HG03575 (cell line): Measurements from ENCODE around the gene MSANTD7.
"Not testable (repeated sequence)": the region's sequence is repeated elsewhere in the genome, so short reads cannot be mapped to it uniquely, and the experiment has no call there.

Experiments
- ATAC-seq: cut with Tn5 transposase; IDR thresholded peaks from one replicate; pipeline ENCODE4 v1.9.1; 2021; ENCODE audit not compliant: unreplicated experiment, insufficient number of reproducible peaks, low FRiP score; ENCODE audit errors: extremely low read depth

MSANTD7 gene, protein sequence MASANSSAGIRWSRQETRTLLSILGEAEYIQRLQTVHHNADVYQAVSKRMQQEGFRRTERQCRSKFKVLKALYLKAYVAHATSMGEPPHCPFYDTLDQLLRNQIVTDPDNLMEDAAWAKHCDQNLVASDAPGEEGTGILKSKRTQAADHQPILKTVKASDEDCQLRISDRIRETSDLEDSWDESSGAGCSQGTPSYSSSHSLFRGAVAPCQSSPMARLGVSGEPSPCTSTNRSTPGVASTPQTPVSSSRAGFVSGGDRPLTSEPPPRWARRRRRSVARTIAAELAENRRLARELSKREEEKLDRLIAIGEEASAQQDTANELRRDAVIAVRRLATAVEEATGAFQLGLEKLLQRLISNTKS

DNA sequence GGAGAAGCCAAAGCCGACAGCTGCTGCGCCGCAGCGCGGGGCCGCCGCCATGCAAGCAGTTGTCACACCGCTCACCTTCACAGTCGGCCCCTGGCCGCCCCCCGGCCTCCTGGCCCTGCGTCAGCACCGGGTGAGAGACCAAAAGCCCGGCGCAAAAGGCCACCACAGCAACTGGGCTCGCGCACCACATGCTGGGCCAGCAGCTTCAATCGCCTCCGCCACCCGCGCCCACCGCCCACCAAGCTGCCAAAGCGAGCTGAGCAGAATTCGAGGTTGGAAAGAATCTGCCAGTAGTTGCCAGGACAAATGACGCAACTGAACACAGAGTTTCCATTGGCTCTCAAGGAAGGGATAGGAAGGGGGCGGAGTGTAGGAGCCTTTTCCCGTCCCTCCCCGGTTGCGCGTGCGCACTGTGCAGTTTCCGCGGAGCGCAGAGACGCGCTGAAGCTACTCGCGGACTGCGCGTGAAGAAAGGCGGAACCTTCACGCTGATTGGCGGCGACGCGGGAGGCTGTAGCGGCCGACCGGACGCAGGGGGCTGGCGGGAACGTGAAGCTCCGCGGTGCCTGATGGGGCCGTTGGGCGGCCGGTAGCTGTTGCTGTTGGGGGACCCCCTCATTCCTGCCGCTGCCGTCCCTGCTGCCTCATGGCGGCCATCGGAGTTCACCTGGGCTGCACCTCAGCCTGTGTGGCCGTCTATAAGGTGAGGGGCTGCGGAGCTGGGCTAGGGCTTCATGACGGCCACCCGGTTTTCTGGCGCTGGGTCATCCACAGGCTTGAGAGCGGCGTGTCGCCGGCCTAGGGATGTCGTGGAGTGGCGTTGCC lies at the start of gene MSANTD7, which contains the start of the genes CDNF and HSPA14:
Gene MSANTD7 (plus strand): TSS at position 550 of the 825 bp plus-strand sequence. CDS start 3,979 bp downstream, outside the sequence.
Gene CDNF (minus strand): TSS at position 281 of the 825 bp plus-strand sequence. CDS start 91 bp downstream, at position 190.
Gene HSPA14 (plus strand): TSS at position 550 of the 825 bp plus-strand sequence. CDS start 97 bp downstream, at position 647.
- ATAC-seq = peak; percentile 81

DNA sequence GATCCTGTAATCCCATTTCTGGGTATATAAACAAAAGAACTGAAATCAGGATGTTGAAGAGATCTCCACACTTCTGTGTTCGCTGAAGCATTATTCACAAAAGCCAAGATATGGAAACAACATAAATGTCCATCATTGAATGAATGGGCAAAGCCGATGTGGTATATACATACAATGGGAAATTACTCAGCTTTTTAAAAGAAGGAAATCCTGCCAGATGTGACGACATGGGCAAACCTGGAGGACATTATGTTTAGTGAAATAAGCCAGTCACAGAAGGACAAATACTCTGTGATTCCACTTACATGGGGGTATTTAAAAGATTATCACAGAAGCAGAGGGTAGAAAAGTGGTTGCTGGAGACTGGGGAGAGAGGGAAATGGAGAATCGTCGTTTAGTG lies 39.5 kb upstream of the MSANTD7 start:
- no peak for ATAC-seq

DNA sequence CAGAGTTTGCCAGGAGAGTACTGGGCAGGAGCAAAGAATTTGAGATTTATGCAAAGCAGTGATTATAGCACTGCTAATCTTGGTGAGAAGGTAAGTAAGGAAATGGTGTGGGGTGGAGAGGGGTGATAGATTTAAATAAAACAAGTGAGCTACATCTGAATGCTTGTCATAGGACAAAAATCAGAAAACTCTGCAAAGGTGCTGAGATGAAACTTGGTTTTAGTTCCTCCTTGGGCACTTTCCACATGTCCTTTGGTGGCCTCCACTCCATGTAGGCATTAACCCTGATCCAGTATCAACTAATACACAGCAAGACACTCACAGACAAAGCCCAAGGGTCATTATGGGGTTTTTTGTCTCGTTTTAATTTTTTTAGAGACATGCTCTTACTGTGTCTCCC lies 37.7 kb upstream of the MSANTD7 start:
- no peak for ATAC-seq

DNA sequence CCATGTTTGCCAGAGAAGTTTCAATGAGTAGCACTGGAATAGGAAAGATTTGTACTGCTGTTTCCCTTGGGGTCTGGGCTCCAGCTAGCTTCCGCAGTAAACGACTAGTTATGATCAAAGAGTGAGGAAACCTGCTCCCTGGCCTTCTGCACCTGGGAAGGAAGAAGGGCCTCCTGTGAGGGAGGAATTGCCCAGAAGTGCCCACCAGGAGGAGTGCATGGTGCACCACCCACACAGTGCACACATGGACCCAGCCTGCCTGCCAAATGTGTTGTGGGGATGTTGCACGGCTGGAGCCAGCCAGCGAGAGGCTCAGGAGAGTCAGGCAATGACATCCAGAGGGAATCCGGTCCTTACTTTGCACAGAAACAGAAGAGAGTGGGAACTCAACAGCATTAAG lies 36.4 kb upstream of the MSANTD7 start:
- no peak for ATAC-seq

DNA sequence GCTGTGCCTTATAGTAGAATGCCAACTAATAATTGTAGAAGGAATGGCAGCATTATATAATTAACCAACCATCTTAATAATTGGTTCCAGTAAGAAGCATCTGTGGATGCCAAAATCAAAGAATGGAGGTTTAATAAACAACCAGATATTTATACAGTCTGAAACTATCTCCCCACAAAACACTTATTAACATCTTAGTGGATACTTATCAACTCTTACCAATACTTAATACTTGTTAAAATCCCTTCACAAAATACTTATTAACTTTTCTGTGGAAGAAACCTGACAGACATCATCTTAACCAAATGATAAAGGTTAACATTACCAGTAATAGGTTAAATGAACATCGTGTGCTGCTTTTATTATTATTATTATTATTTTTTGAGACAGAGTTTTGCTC lies 34.3 kb upstream of the MSANTD7 start:
- no peak for ATAC-seq

DNA sequence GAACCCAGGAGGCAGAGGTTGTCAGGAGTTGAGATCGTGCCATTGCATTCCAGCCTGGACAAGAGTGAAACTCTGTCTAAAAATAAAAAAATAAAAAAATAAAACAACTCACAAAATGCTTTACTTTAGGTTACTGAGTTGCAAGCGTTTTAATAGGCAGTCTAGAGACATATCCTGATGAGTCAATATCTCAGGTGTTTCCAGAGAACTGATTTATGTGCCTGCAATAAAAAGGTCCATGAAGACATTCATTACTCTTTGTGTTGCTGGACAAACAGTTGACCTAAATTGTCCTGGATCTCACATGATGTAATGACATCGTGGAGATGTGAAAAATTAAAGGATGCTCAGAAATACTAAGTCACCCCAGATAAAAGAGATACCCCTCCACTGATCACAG lies 31.8 kb upstream of the MSANTD7 start:
- ATAC-seq = no peak

DNA sequence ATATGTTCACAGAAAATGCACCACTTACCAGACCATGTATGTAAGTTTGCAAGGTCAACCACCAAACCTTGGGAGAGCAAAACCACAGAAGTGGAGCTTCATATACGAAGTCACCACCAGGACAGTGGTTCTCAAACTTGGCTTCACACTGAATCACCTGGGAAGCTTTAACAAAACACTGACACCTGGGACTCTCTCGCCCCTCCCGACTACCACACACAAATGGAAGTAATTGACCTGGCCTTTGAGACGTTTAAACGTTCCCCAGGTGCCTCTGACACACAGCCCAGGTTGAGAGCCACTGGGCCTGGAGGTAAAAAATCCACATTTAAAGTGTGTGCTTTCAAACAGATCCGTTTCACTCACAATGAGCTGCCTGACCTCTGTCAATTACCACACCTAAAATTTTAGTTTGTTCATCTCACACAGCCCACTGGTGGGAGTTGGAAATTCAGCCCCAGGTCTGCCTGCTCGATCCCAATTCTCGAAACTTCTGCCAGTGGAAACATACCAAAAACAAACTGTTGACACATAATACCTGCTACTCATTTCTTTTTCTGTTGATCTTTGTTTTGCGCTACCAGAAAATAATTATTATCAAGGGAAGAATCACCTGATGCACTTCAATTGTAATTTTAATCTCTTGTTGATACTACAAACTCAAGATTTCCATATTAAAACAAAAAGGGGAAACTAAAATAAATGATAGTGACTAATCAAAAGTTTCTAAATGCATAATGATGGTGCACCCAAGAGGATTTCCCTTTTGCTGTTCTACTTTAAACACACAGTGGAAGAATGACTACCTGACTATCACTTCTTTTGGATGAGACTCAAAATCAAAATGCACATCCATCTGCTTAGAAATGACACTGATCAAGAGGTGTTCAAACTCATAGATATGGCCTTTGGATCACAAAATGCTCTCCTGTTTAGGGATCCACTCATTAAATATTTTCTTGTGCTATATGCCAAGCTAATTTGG lies 26.8 kb upstream of the MSANTD7 start:
- ATAC-seq = no peak

DNA sequence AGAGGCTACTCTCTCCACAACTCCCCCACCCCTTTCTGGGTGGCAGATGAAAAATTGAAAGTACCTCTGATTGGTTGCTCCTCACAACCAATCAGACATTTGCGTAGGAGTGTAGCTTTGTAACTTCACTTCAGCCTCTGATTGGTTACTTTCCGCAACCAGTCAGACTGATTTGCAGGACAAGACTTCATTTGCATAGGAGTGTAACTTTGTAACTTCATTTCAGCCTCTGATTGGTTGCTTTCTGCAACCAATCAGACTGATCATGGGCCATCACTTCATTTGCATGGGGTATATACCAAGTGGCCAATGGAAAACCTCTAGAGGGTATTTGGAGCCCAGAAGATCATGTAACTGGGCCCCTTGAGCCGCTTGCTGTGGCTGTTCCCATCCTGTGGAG lies 25.8 kb upstream of the MSANTD7 start:
- ATAC-seq = no peak

DNA sequence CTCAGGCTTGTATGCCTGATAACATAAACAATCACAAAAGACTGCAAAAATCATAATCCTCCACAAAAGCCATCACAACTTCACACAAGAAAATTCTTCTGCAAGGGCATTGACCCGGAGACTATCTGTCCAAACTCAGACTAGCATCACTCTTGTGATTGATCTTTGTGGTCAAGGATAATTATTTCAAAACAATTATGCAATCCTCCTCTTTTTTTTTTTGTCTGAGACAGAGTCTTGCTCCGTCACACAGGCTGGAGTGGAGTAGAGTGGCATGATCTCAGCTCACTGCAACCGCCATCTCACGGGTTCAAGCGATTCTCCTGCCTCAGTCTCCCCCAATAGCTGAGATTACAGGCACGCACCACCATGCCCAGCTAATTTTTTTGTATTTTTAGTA lies 22.4 kb upstream of the MSANTD7 start:
- no peak for ATAC-seq

DNA sequence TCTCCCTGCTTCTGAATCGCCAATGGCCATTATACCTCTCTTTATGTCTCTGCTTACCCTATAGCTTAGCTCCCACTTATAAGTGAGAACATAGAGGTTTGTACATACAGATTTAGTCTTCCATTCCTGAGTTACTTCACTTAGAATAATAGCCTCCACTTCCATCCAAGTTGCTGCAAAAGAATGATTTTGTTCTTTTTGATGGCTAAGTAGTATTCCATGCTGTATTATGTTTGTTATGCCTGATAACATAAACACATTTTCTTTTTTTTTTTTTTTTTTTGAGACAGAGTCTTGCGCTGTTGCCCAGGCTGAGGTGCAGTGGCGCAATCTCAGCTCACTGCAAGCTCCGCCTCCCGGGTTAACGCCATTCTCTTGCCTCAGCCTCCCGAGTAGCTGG lies 21.4 kb upstream of the MSANTD7 start:
- ATAC-seq = not testable (repeated sequence)

DNA sequence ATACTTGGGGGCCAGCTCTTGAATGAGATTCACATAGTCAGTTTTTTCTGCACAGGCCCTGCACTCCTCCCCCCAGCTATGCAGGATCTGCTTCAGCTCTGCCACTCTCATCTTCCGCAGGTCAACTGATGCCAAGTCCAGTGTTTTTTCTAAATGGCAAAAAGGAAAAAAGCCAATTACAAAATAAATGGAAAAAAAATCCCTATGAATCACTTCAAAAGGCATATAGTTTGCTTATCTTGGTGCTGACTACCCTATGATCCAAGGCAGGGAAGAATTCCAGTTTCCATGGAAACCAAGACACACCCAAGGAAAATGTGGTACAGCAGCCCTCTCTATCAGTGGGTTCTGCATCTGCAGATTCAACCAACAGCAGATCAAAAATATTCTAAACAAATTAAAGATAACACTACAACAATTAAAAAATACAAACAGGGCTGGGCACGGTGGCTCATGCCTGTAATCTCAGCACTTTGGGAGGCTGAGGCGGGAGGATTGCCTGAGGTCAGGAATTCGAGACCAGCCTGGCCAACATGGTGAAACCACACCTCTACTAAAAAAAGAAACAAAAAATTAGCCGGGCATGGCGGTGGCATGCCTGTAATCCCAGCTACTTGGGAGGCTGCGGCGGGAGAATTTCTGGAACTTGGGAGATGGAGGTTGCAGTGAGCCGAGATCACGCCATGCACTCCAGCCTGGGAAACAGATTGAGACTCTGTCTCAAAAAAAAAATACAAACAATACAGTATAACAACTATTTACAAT lies 17.9 kb upstream of the MSANTD7 start:
- no peak for ATAC-seq

DNA sequence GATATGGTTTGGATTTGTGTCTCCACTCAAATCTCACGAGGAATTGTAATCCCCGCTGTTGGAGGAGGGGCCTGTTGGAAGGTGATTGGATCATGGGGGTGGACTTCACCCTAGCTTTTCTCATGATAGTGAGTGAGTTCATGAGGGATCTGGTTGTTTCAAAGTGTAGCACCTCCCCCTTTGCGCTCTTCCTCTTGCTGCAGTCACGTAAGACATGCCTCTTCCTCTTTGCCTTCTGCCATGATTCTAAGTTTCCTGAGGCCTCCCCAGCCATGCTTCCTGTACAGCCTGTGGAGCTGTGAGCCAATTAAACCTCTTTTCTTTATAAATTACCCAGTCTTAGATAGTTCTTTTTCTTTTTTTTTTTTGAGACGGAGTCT lies 17.3 kb upstream of the MSANTD7 start:
- no peak for ATAC-seq

DNA sequence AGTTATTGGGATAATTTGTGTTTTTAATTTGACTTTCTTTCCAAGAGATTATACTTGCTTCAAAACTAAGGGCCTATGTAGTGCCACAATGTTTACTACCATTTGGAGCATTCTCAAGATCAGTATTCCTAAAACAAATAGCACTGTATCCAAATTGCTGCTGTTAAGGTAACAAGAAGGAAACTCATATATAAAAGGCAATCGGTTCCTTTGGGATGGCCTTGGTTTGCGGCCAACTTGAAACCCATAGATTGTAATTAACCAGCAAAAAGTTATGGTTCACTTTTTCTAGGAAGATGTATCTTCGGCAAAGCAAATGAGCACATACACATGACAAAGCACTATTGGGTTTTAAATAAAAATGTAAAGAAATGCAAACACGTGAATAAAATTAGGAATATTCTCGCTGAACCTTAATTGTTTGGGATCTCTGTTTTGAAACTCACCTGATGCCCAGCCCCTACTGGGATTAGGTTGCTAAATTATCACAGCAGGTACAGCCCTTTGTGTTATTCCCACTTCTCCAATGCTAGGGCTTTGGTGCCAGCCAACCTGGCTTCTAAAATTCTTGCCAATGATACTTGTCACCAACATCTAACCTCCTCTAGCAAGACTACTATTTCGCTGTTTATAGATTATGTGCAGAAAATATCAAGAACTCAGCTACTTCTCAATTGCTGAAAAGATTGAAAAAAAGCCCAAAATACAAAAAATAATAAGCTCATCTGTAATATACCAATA lies 16.3 kb upstream of the MSANTD7 start:
- ATAC-seq = no peak

DNA sequence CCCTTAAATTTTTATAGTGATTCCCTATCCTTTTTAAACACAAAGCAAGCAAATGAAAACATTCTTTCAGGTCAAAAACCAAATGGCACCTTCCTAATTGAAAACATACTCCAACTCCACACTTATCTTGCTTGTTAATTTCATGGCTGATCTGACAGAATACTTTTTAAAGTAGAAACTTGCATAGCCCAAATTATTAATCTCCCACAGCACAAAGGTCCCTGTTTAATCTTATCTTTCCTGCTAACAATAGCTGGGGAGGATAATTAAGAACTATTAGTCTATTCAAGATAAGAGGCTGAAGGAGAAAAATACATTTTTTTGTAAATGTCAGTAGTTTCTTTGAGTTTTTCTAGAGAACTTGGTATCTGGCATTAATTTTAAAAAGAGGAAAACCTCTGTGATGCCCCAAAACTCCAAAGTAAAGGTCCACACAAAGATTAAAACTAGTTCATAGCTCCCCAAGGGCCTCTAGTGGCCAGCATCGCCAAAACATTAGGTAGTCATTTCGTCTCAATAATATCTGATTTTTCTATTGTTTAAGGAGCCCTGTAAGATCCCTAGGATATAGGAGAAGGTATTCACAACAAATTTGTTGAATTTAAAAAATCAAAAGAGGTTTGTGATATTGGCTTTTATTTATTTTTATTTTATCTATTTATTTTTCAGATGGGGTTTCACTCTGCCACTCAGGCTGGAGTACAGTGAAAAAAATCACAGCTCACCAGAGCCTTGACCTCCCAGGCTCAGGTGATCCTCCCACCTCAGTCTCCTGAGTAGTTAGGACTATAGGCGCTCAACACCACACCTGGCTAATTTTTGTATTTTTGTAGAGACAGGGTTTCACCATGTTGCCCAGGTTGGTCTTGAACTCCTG lies 15.0 kb upstream of the MSANTD7 start:
- no peak for ATAC-seq

DNA sequence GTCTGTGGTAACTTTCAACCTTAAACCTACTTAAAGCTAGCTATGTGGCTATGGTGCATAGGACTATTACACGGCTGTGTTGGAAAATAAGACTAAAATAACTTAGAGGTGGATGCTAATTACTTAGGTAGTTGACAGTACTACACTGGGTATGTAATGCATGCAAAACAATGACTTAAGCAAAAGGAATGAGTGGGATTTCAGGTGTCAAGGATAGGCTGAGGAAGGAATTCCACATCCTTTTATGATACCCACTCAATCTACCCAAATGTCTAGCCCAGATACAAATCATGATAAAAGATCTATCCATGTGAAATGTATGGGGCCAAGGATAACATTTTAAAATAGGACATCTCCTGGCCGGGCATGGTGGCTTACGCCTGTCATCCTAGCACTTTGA lies 14.1 kb upstream of the MSANTD7 start:
- ATAC-seq = no peak

DNA sequence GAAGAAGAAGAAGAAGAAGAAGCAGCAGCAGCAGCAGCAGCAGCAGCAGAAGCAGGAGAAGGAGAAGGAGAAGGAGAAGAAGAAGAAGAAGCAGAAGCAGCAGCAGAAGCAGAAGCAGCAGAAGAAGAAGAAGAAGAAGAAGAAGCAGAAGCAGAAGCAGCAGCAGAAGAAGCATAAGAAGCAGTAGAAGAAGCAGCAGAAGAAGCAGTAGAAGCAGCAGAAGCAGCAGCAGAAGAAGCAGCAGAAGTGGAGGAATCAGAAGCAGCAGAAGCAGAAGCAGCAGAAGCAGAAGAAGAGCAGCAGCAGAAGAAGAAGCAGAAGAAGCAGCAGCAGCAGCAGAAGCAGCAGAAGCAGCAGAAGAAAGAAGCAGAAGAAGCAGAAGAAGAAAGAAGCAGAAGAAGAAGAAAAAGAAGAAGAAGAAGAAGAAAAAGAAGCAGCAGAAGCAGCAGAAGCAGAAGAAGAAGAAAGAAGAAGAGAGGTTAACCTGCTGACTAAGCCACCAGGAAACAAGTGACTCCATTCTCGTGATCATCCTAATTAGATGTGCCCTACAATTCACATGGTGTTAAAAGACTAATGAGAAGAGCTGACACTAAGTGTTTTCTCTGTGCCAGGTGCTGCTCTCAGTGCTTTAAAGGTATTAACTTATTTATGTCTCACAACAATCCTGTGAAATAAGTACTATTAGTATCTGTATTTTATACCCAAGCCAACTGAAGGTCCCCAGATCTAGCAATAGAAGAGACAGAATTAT lies 11.9 kb upstream of the MSANTD7 start:
- no peak for ATAC-seq
